ENCODE data around the gene TRMT112.

- no peak for TF ChIP-seq FOXM1 (IDR thresholded peaks at IDR 0.05; ENCODE audit: borderline replicate concordance)
- no peak for TF ChIP-seq SP1 (IDR thresholded peaks at IDR 0.05)
- TF ChIP-seq NFRKB (IDR thresholded peaks at IDR 0.05) = no peak
- no peak for TF ChIP-seq ZNF384 (IDR thresholded peaks at IDR 0.05)
- TF ChIP-seq BHLHE40 (IDR thresholded peaks at IDR 0.05; ENCODE audit: borderline replicate concordance) = no peak
Measured at GRCh38 chr11:64353715-64354506, 36.6 kb upstream of the TRMT112 start.
